Endothelial cell of umbilical vein (primary cell): Measurements from ENCODE around the gene COPS7A. TPM values are rescaled to one million over a fixed set of nuclear protein-coding genes. Genes with fewer than 3 reads are reported as not detected.

Experiments
- BruUV-seq: library from RNA; stranded (reverse); fragments of 400-500 nt; replicated peaks from 2 replicates; lab custom pipeline; 2021; lab: Mats Ljungman, UMichigan
- CTCF ChIA-PET: fragments of 300-600, 350-600 bp; sonication (Branson Sonifier 250); formaldehyde crosslinking; loops from one replicate; lab custom pipeline; 2021; ENCODE audit warnings: antibody characterized with exemption, inconsistent platforms; lab: Charles Lee
- POLR2A ChIA-PET: fragments of 300-600, 350-600 bp; sonication (Branson Sonifier 250); formaldehyde crosslinking; loops from one replicate; lab custom pipeline; 2021; ENCODE audit warnings: antibody characterized with exemption, inconsistent platforms; lab: Charles Lee
- DNase-seq: peaks from one replicate; pipeline ENCODE4 v3.0.0-alpha.2; 2011; ENCODE audit warnings: low read depth, low spot score
- FAIRE-seq: peaks from 2 replicates; lab custom pipeline; 2011; peaks lifted over from hg19 to GRCh38; lab: Jason Lieb, UNC
- H2AFZ ChIP-seq: 2 replicates; pipeline ENCODE4 v1.6.0; 2012; ENCODE audit warnings: low read depth, low read length, control low read depth, inconsistent platforms
- H3K27ac ChIP-seq: 2 replicates; pipeline ENCODE4 v1.5.1; 2011; ENCODE audit warnings: low read depth, mild to moderate bottlenecking, control low read depth, low read length, moderate library complexity; ENCODE audit not compliant: insufficient read depth
- H3K27me3 ChIP-seq, 2 experiments: 2 replicates each; pipeline versions ENCODE4 v1.6.0 to v1.6.1; 2011; ENCODE audit warnings: low read length in 2 of 2, mixed read lengths in 1 of 2; ENCODE audit not compliant: control insufficient read depth in 2 of 2, insufficient read depth in 2 of 2
- H3K36me3 ChIP-seq, 2 experiments: 2 replicates in 1 of 2; 3 replicates in 1 of 2; pipeline ENCODE4 v1.5.1; 2011; ENCODE audit warnings: low read length in 2 of 2, mild to moderate bottlenecking in 1 of 2, moderate library complexity in 1 of 2; ENCODE audit not compliant: control insufficient read depth in 2 of 2, insufficient read depth in 2 of 2; ENCODE audit errors: extremely low read depth in 1 of 2
- H3K4me1 ChIP-seq: 3 replicates; pipeline ENCODE4 v1.5.1; 2011; ENCODE audit warnings: mild to moderate bottlenecking, low read length; ENCODE audit not compliant: control insufficient read depth, insufficient read depth; ENCODE audit errors: extremely low read depth
- H3K4me2 ChIP-seq: 2 replicates; pipeline ENCODE4 v1.6.1; 2011; ENCODE audit warnings: low read length, control low read depth, mixed read lengths; ENCODE audit not compliant: insufficient read depth
- H3K4me3 ChIP-seq, 3 experiments: fragments of 200-600 bp in 1 of 3; sonication (generic), shearing (Covaris generic) in 1 of 3; replicated peaks in 1 of 3; 2 replicates each; pipeline ENCODE4 v1.5.1; 2011 to 2016; ENCODE audit warnings: control low read depth in 3 of 3, low read length in 3 of 3, mild to moderate bottlenecking in 2 of 3, inconsistent platforms in 1 of 3, low read depth in 1 of 3, moderate library complexity in 1 of 3; ENCODE audit not compliant: insufficient read depth in 1 of 3
- H3K79me2 ChIP-seq: 2 replicates; pipeline ENCODE4 v1.6.0; 2012; ENCODE audit warnings: low read length, inconsistent platforms; ENCODE audit not compliant: control insufficient read depth, insufficient read depth
- H3K9ac ChIP-seq: replicated peaks from 2 replicates; pipeline ENCODE3; 2011; ENCODE audit warnings: low read length, control low read depth; ENCODE audit not compliant: insufficient read depth; ENCODE audit errors: extremely low read depth
- H3K9me1 ChIP-seq: replicated peaks from 3 replicates; pipeline ENCODE4 v1.6.0; 2011; ENCODE audit warnings: mild to moderate bottlenecking, low read length; ENCODE audit not compliant: control insufficient read depth, insufficient read depth; ENCODE audit errors: extremely low read depth
- H3K9me3 ChIP-seq: replicated peaks from 2 replicates; pipeline ENCODE4 v1.5.1; 2012; ENCODE audit warnings: low read length, inconsistent platforms; ENCODE audit not compliant: control insufficient read depth, insufficient read depth
- H4K20me1 ChIP-seq: replicated peaks from 2 replicates; pipeline ENCODE3; 2011; ENCODE audit warnings: mild to moderate bottlenecking, low read length; ENCODE audit not compliant: control insufficient read depth, insufficient read depth; ENCODE audit errors: extremely low read depth
- EZH2 ChIP-seq: IDR thresholded peaks from 2 replicates; pipeline ENCODE4 v1.6.1; 2012; ENCODE audit warnings: borderline replicate concordance, low read depth, mild to moderate bottlenecking, moderate library complexity, low read length, inconsistent platforms; ENCODE audit not compliant: severe bottlenecking
- FOS ChIP-seq: IDR thresholded peaks from 2 replicates; pipeline ENCODE4 v1.6.1; 2011; ENCODE audit warnings: mild to moderate bottlenecking, low read length, moderate library complexity, borderline replicate concordance; ENCODE audit not compliant: insufficient read depth
- GATA2 ChIP-seq: IDR thresholded peaks from 2 replicates; pipeline ENCODE4 v1.7.0; 2011; ENCODE audit warnings: low read depth, mild to moderate bottlenecking, moderate library complexity, mixed read lengths, low read length; ENCODE audit not compliant: insufficient read length, insufficient read depth
- JUN ChIP-seq: IDR thresholded peaks from 2 replicates; pipeline ENCODE4 v1.6.1; 2011; ENCODE audit warnings: borderline replicate concordance, low read depth; ENCODE audit not compliant: insufficient read length, insufficient read depth
- MAX ChIP-seq: IDR thresholded peaks from 2 replicates; pipeline ENCODE4 v1.6.1; 2011; ENCODE audit not compliant: insufficient read depth, insufficient read length
- MYC ChIP-seq: IDR thresholded peaks from one replicate; pipeline ENCODE4 v1.6.1; 2011; ENCODE audit warnings: mild to moderate bottlenecking, low read depth, low read length
- POLR2A ChIP-seq: IDR thresholded peaks from 2 replicates; pipeline ENCODE4 v1.6.1; 2012; ENCODE audit warnings: low read depth, mild to moderate bottlenecking, control low read depth, low read length
- POLR2AphosphoS5 ChIP-seq: IDR thresholded peaks from 2 replicates; pipeline ENCODE4 v1.6.1; 2012; ENCODE audit warnings: low read depth, mild to moderate bottlenecking, control low read depth, low read length, moderate library complexity; ENCODE audit not compliant: insufficient read depth
- dilution Hi-C: fragments of 300-500 bp; cut with MboI; formaldehyde crosslinking; loops from one replicate; pipeline ENCODE4 v1.15.0; 2019; ENCODE audit warnings: low sequenced_read_pairs; ENCODE audit not compliant: extremely low pct_ligation_motif_present
- intact Hi-C: fragments of 100-400 bp; cut with micrococcal nuclease; formaldehyde crosslinking; loops from one replicate; pipeline ENCODE4 v1.10.0; 2022
- polyA plus RNA-seq, 4 experiments: library from polyadenylated mRNA; depleted of rRNA in 3 of 4; stranded (reverse) in 3 of 4; unstranded in 1 of 4; fragments of >200 nt; gene quantifications; 2 replicates each; pipeline versions ENCODE4 v1.2.1 to v1.2.3, GENCODE V29; 2011 to 2012; ENCODE audit warnings: missing spikeins in 1 of 4
- total RNA-seq: library from RNA; stranded (reverse); gene quantifications from 2 replicates; pipeline ENCODE4 v1.2.3, GENCODE V29; 2021
- TF ChIP-seq, protein P1 (sequence below), 2 donors: IDR thresholded peaks; 1 replicate in 1 of 2; 2 replicates in 1 of 2; pipeline ENCODE4 v1.5.1; 2011; ENCODE audit warnings: low read length in 2 of 2, mild to moderate bottlenecking in 2 of 2, moderate library complexity in 2 of 2, control low read depth in 1 of 2, inconsistent platforms in 1 of 2, low read depth in 1 of 2; ENCODE audit not compliant: insufficient read depth in 1 of 2; ENCODE audit errors: extremely low read depth in 1 of 2

Gene COPS7A
- total and polyA plus RNA-seq, 2 donors (not counting 3 experiments of a cell fraction or from before 2014, with no cell fraction given): 41.1 to 104 TPM

DNA sequence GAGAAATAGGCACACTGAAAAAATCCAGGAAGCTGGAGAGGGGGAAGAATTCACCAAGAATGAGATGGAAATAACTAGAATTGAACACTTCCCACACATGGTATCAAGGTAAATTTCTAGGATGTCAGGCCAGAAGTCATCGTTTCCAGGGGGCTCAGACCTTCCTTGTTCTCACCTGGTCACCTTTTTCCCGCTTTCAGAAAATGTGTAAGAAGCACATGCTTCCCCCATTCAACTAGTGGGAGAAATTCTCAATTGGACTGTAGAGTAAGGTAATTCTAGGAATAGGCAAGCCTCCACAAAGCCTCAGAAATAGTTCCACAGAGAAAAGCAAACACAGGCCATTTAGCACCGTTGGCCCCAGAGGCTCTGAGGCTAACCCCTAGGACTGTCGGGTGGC is 39.5 kb downstream of the COPS7A start:
- Histone ChIP-seq H3K36me3 (no peaks in the 10 kb centered on the region), H3K9me3 (no peaks in the 10 kb centered on the region), H3K27ac (peak overlapping the region; percentile 70), H3K4me2 (peak overlapping the region; percentile 61), H3K27me3 (peaks cover 0 to 2% of the 10 kb centered on the region in 2 experiments), H2AFZ (peak overlapping the region; percentile 89), H3K4me1 (peaks cover 30% of the 10 kb centered on the region), H3K4me3 (no peak overlapping the region), H4K20me1 (no peaks in the 10 kb centered on the region), H3K9me1 (no peaks in the 10 kb centered on the region), H3K9ac (peak overlapping the region; percentile 17), H3K79me2 (peaks cover 18% of the 10 kb centered on the region)
- ChIA-PET POLR2A (interaction anchor here (0.9 kb wide), 1 partner anchor 10 kb away, joined by 5 read pairs; the partner anchor contains the start of gene MLF2), CTCF (interaction anchor here (1.4 to 2.5 kb wide), 2 partner anchors 10 to 15 kb away, joined by 3 to 28 read pairs; partner anchors contain the start of gene MLF2)
- intact Hi-C loops: no loop called here
- FAIRE-seq (no peak), DNase-seq (no peak)
- TF ChIP-seq MAX (no peak), JUN (no peak), MYC (no peak), GATA2 (no peak), POLR2AphosphoS5 (no peak), POLR2A (no peak), FOS (no peak), EZH2 (no peak)
- TF ChIP-seq, protein P1, sequence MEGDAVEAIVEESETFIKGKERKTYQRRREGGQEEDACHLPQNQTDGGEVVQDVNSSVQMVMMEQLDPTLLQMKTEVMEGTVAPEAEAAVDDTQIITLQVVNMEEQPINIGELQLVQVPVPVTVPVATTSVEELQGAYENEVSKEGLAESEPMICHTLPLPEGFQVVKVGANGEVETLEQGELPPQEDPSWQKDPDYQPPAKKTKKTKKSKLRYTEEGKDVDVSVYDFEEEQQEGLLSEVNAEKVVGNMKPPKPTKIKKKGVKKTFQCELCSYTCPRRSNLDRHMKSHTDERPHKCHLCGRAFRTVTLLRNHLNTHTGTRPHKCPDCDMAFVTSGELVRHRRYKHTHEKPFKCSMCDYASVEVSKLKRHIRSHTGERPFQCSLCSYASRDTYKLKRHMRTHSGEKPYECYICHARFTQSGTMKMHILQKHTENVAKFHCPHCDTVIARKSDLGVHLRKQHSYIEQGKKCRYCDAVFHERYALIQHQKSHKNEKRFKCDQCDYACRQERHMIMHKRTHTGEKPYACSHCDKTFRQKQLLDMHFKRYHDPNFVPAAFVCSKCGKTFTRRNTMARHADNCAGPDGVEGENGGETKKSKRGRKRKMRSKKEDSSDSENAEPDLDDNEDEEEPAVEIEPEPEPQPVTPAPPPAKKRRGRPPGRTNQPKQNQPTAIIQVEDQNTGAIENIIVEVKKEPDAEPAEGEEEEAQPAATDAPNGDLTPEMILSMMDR (IDR thresholded peaks at IDR 0.05; ENCODE audit: extremely low read depth in 1 of 2, insufficient read depth in 1 of 2, low read depth in 1 of 2, low read length in 2 of 2): no peak
- TSS peak; percentile 82 for BruUV-seq
- dilution Hi-C loops: no loop called here
